GM18520 (cell line): ENCODE measurements around the gene SMIM14.
"Not testable (repeated sequence)": the region's sequence is repeated elsewhere in the genome, so short reads cannot be mapped to it uniquely, and the experiment has no call there.

Experiments used
- ATAC-seq: cut with Tn5 transposase; IDR thresholded peaks from one replicate; pipeline ENCODE4 v1.9.1; 2021; ENCODE audit not compliant: unreplicated experiment

The SMIM14 gene

GRCh38 chr4:39504538-39504937 lies 134.1 kb downstream of the SMIM14 start:
- ATAC-seq: no peak

GRCh38 chr4:39502664-39503035 lies 136.0 kb downstream of the SMIM14 start:
- not testable (repeated sequence) for ATAC-seq

- no peak for ATAC-seq
These were observed 136.5 kb downstream of the SMIM14 start for GRCh38 chr4:39502019-39502663.

GRCh38 chr4:39498727-39499020 lies 140.0 kb downstream of the SMIM14 start:
- no peak for ATAC-seq

- no peak for ATAC-seq
These were observed 140.5 kb downstream of the SMIM14 start for GRCh38 chr4:39497909-39498726.
